SK-N-SH (cell line): ENCODE results near the gene CD81. TPM values are rescaled to one million over a fixed set of nuclear protein-coding genes. Genes with fewer than 3 reads are reported as not detected.

Experiments
- CTCF ChIA-PET: fragments of 300-600, 350-600 bp; formaldehyde crosslinking; extraction: SDS; loops from one replicate; lab custom pipeline; 2021; lab: Yijun Ruan, JAX
- POLR2A ChIA-PET: fragments of 350-600 bp; sonication (Branson Sonifier 250); formaldehyde crosslinking; extraction: SDS; loops from one replicate; lab custom pipeline; 2020; ENCODE audit warnings: antibody characterized with exemption, inconsistent platforms; lab: Yijun Ruan, JAX
- DNase-seq: peaks from one replicate; pipeline ENCODE4 v3.0.0; 2012
- H2AFZ ChIP-seq: fragments of 200-600 bp; sonication (generic); 2 replicates; pipeline ENCODE4 v1.8.1; 2016; ENCODE audit warnings: antibody characterized with exemption, mild to moderate bottlenecking, low read depth
- H3F3A ChIP-seq: fragments of 200-600 bp; sonication (generic); replicated peaks from 2 replicates; pipeline ENCODE3; 2016; ENCODE audit warnings: antibody characterized with exemption, mild to moderate bottlenecking; ENCODE audit not compliant: insufficient read depth
- H3K27ac ChIP-seq, 2 experiments: fragments of 200-500 bp in 1 of 2; fragments of 200-600 bp in 1 of 2; sonication (Bioruptor generic) in 1 of 2; sonication (generic), shearing (Covaris generic) in 1 of 2; 2 replicates each; pipeline versions ENCODE4 v1.5.1 to v1.6.1; 2014 to 2016; ENCODE audit warnings: low read depth in 2 of 2, inconsistent platforms in 1 of 2, low read length in 1 of 2, mild to moderate bottlenecking in 1 of 2, mixed read lengths in 1 of 2
- H3K27me3 ChIP-seq: fragments of 200-600 bp; sonication (generic), shearing (Covaris generic); 2 replicates; pipeline ENCODE4 v1.6.1; 2016; ENCODE audit warnings: mixed run types; ENCODE audit not compliant: insufficient read depth
- H3K36me3 ChIP-seq, 2 experiments: fragments of 200-500 bp in 1 of 2; fragments of 200-600 bp in 1 of 2; sonication (Bioruptor generic) in 1 of 2; sonication (generic) in 1 of 2; replicated peaks in 1 of 2; 2 replicates each; pipeline versions ENCODE3 to v1.5.1; 2014 to 2016; ENCODE audit warnings: low read length in 1 of 2, mild to moderate bottlenecking in 1 of 2; ENCODE audit not compliant: insufficient read depth in 2 of 2, control insufficient read depth in 1 of 2
- H3K4me1 ChIP-seq, 2 experiments: fragments of 200-500 bp in 1 of 2; fragments of 200-600 bp in 1 of 2; sonication (Bioruptor generic) in 1 of 2; sonication (generic), shearing (Covaris generic) in 1 of 2; 2 replicates each; pipeline versions ENCODE4 v1.5.1 to v1.6.1; 2014 to 2016; ENCODE audit warnings: low read depth in 1 of 2, low read length in 1 of 2, mixed run types in 1 of 2; ENCODE audit not compliant: insufficient read depth in 2 of 2, control insufficient read depth in 1 of 2
- H3K4me2 ChIP-seq: fragments of 200-600 bp; sonication (generic), shearing (Covaris generic); 2 replicates; pipeline ENCODE4 v1.6.1; 2017; ENCODE audit warnings: mixed run types
- H3K4me3 ChIP-seq, 2 experiments: fragments of 200-500 bp in 1 of 2; fragments of 200-600 bp in 1 of 2; sonication (Bioruptor generic) in 1 of 2; sonication (generic), shearing (Covaris generic) in 1 of 2; 2 replicates each; pipeline versions ENCODE4 v1.5.1 to v1.8.1; 2014 to 2016; ENCODE audit warnings: low read depth in 2 of 2, inconsistent platforms in 1 of 2, low read length in 1 of 2, mild to moderate bottlenecking in 1 of 2, mixed read lengths in 1 of 2, moderate library complexity in 1 of 2
- H3K79me2 ChIP-seq: fragments of 200-600 bp; sonication (generic); 2 replicates; pipeline ENCODE4 v1.8.1; 2017; ENCODE audit warnings: mild to moderate bottlenecking; ENCODE audit not compliant: insufficient read depth
- H3K9ac ChIP-seq: fragments of 200-600 bp; sonication (generic); 2 replicates; pipeline ENCODE4 v1.6.1; 2017; ENCODE audit warnings: mixed run types
- H3K9me2 ChIP-seq: fragments of 200-600 bp; sonication (generic); 2 replicates; pipeline ENCODE4 v1.6.1; 2017; ENCODE audit warnings: mixed run types
- H3K9me3 ChIP-seq: fragments of 200-600 bp; sonication (generic); 2 replicates; pipeline ENCODE4 v1.6.1; 2017; ENCODE audit warnings: mixed run types, mild to moderate bottlenecking, moderate library complexity
- H4K20me1 ChIP-seq: fragments of 200-600 bp; sonication (generic); 2 replicates; pipeline ENCODE4 v1.6.1; 2017; ENCODE audit warnings: mild to moderate bottlenecking, mixed run types; ENCODE audit not compliant: insufficient read depth
- CTCF ChIP-seq: fragments of 200-600 bp; sonication (generic); IDR thresholded peaks from 2 replicates; pipeline ENCODE4 v1.6.1; 2017; ENCODE audit warnings: antibody characterized with exemption, mild to moderate bottlenecking, moderate library complexity
- EZH2phosphoT487 ChIP-seq: fragments of 200-600 bp; sonication (generic); IDR thresholded peaks from 2 replicates; pipeline ENCODE4 v1.6.1; 2017; ENCODE audit warnings: low read depth, mixed run types, mild to moderate bottlenecking, antibody characterized with exemption, moderate library complexity, borderline replicate concordance
- GATA2 ChIP-seq: sonication (generic); formaldehyde crosslinking; IDR thresholded peaks from 2 replicates; pipeline ENCODE4 v1.5.0; 2020; ENCODE audit warnings: mild to moderate bottlenecking, missing genetic modification reagents
- JUND ChIP-seq: IDR thresholded peaks from 2 replicates; pipeline ENCODE4 v1.4.0; 2012
- MXI1 ChIP-seq: IDR thresholded peaks from 2 replicates; pipeline ENCODE4 v1.6.1; 2012; ENCODE audit warnings: mild to moderate bottlenecking, low read depth, low read length, improper control_type of control experiment
- NRF1 ChIP-seq: IDR thresholded peaks from 2 replicates; pipeline ENCODE4 v1.6.1; 2012; ENCODE audit warnings: low read depth, mild to moderate bottlenecking, low read length
- RFX5 ChIP-seq: IDR thresholded peaks from 2 replicates; pipeline ENCODE4 v1.6.1; 2012; ENCODE audit warnings: mild to moderate bottlenecking, improper control_type of control experiment, low read length
- SIN3A ChIP-seq: IDR thresholded peaks from 2 replicates; pipeline ENCODE4 v1.6.1; 2012; ENCODE audit warnings: low read depth, mild to moderate bottlenecking, low read length, moderate library complexity, borderline replicate concordance
- SMC3 ChIP-seq: IDR thresholded peaks from 2 replicates; pipeline ENCODE4 v1.6.1; 2012; ENCODE audit warnings: low read depth, low read length, improper control_type of control experiment
- TAF1 ChIP-seq: IDR thresholded peaks from 2 replicates; pipeline ENCODE4 v1.6.1; 2012; ENCODE audit warnings: low read depth, mild to moderate bottlenecking, low read length, moderate library complexity, borderline replicate concordance
- TEAD4 ChIP-seq: IDR thresholded peaks from 2 replicates; pipeline ENCODE4 v1.4.0; 2012; ENCODE audit warnings: mild to moderate bottlenecking, borderline replicate concordance; ENCODE audit not compliant: insufficient read depth
- USF2 ChIP-seq: fragments of 150-350 bp; IDR thresholded peaks from 2 replicates; pipeline ENCODE4 v1.6.1; 2017; ENCODE audit warnings: antibody characterized with exemption, low read length, low read depth, borderline replicate concordance
- WGBS: methylation state at CpG from one replicate; pipeline ENCODE4 v1.1.6; 2017; ENCODE audit warnings: low lambda C conversion rate; 5-methylcytosine and 5-hydroxymethylcytosine counted together
- polyA plus RNA-seq, 3 experiments: library from polyadenylated mRNA; depleted of rRNA; stranded (reverse); fragments of >200 nt; gene quantifications; 2 replicates each; pipeline ENCODE4 v1.2.3, GENCODE V29; 2012
- TF ChIP-seq, protein P1 (sequence below): IDR thresholded peaks from 2 replicates; pipeline ENCODE4 v1.4.0; 2012; ENCODE audit warnings: low read depth, borderline replicate concordance

CD81 gene
- polyA plus RNA-seq, 1 of the 3 experiments (the other 2 are of a cell fraction): 517 TPM

GRCh38 chr11:2415171-2415570 is 38.1 kb downstream of the CD81 start (continued):
- TF ChIP-seq, protein P1, sequence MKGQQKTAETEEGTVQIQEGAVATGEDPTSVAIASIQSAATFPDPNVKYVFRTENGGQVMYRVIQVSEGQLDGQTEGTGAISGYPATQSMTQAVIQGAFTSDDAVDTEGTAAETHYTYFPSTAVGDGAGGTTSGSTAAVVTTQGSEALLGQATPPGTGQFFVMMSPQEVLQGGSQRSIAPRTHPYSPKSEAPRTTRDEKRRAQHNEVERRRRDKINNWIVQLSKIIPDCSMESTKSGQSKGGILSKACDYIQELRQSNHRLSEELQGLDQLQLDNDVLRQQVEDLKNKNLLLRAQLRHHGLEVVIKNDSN: no peak
- TF ChIP-seq USF2 (no peak), EZH2phosphoT487 (no peak)

- Histone ChIP-seq H3K27me3 (no peaks in the 10 kb centered on the region), H3K9me2 (no peaks in the 10 kb centered on the region), H3K9me3 (no peaks in the 10 kb centered on the region), H3K36me3 (no peaks in the 10 kb centered on the region), H3K4me3 (no peak overlapping the region), H3K79me2 (no peaks in the 10 kb centered on the region), H3K4me2 (no peak overlapping the region), H4K20me1 (no peaks in the 10 kb centered on the region), H3F3A (no peaks in the 10 kb centered on the region), H2AFZ (no peak overlapping the region), H3K4me1 (no peaks in the 10 kb centered on the region; a peak in 1 of 4 replicates), H3K9ac (no peak overlapping the region), H3K27ac (no peak overlapping the region)
- DNase-seq: no peak
- WGBS: 83% methylated on average over 13 of the region's 34 CpGs
- TF ChIP-seq CTCF: no peak
- no peak for TF ChIP-seq SMC3
- no peak for TF ChIP-seq GATA2 (CRISPR knock-in tag)
- TF ChIP-seq TEAD4: no peak
- TF ChIP-seq SIN3A: no peak
- no peak for TF ChIP-seq RFX5
- no peak for TF ChIP-seq MXI1
- no peak for TF ChIP-seq NRF1
- no peak for TF ChIP-seq JUND
- no peak for TF ChIP-seq TAF1
- ChIA-PET POLR2A (no interaction called here), CTCF (interaction anchor here (0.8 to 7.3 kb wide), 7 partner anchors 15 to 229 kb away, joined by 3 to 143 read pairs (median 4); partner anchors contain the start of gene TSSC4)
Observed at GRCh38 chr11:2415601-2416380, 38.7 kb downstream of the CD81 start.
